Measurements from ENCODE around the gene ATG7. TPM values are rescaled to one million over a fixed set of nuclear protein-coding genes. Genes with fewer than 3 reads are reported as not detected.

The ATG7 gene
- total RNA-seq, 1 donor from 2014 or later = 51.7 TPM

- peaks cover 11% of the 10 kb centered on the region for H3K4me1 Mint-ChIP-seq
- ATAC-seq (ENCODE audit: low read depth) (no peak), DNase-seq (no peak)
- no peak overlapping the region for H3K4me3 Mint-ChIP-seq
- TF ChIP-seq, protein P1, sequence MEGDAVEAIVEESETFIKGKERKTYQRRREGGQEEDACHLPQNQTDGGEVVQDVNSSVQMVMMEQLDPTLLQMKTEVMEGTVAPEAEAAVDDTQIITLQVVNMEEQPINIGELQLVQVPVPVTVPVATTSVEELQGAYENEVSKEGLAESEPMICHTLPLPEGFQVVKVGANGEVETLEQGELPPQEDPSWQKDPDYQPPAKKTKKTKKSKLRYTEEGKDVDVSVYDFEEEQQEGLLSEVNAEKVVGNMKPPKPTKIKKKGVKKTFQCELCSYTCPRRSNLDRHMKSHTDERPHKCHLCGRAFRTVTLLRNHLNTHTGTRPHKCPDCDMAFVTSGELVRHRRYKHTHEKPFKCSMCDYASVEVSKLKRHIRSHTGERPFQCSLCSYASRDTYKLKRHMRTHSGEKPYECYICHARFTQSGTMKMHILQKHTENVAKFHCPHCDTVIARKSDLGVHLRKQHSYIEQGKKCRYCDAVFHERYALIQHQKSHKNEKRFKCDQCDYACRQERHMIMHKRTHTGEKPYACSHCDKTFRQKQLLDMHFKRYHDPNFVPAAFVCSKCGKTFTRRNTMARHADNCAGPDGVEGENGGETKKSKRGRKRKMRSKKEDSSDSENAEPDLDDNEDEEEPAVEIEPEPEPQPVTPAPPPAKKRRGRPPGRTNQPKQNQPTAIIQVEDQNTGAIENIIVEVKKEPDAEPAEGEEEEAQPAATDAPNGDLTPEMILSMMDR (IDR thresholded peaks at IDR 0.05) = no peak
- CTCF ChIA-PET = no interaction called here
- H3K27ac Mint-ChIP-seq = peak overlapping the region; percentile 50
- no peaks in the 10 kb centered on the region for H3K9me3 Mint-ChIP-seq
- intact Hi-C loops (cut with micrococcal nuclease) = loop anchor here (2.0 to 5.0 kb wide), 2 partner anchors 17 to 33 kb away; partner anchors contain the start of gene ATG7
- H3K27me3 Mint-ChIP-seq = no peaks in the 10 kb centered on the region
- H3K36me3 Mint-ChIP-seq (ENCODE audit: low read depth) = peaks cover 77% of the 10 kb centered on the region
- POLR2A ChIA-PET = interaction anchor here (1.8 to 2.3 kb wide), 2 partner anchors 17 to 33 kb away, joined by 6 to 12 read pairs; partner anchors contain the start of gene ATG7
Observed at GRCh38 chr3:11305509-11305908, 33.3 kb downstream of the ATG7 start.

DNA sequence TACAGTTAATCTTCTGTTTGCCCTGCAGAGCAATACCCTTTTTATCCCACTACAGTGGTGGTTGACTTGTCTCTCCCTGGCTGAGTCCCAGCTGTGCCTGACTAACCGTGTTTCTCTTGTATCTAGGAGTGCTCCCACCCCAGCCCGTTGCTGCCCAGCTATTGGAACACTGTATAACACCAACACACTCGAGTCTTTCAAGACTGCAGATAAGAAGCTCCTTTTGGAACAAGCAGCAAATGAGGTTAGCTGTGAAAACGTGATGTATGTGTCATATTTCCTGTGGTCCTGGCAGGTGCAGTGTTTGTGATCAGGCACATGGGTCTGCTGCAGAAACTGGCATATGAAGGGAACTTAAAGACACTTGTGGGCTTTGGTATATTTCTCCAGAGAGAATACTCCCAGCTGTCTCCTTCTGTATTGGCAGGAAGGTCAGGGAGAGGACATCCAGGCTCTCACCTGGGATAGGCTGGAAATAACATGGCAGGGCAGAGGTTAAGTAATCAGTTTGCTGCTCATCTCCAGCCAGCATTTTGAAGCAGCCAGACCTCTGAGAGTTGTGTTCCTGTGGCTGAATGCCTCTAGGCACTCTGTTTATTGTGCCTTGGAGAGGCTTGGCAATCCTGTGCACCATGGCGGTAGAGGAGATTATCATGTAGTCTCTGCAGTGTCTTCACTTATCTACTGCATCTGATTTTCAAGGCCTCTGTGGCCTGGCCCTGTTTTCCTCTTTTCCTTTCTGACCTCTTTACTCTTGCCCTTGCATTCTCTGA is 34.8 kb downstream of the ATG7 start:
- no peaks in the 10 kb centered on the region for H3K9me3 Mint-ChIP-seq
- H3K36me3 Mint-ChIP-seq (ENCODE audit: low read depth) = peaks cover 73% of the 10 kb centered on the region
- TF ChIP-seq, protein P1 (IDR thresholded peaks at IDR 0.05) = no peak
- peaks cover 11% of the 10 kb centered on the region for H3K4me1 Mint-ChIP-seq
- no peak overlapping the region for H3K4me3 Mint-ChIP-seq
- no peaks in the 10 kb centered on the region for H3K27me3 Mint-ChIP-seq
- DNase-seq (no peak), ATAC-seq (ENCODE audit: low read depth) (peak; percentile 28)
- no peak overlapping the region for H3K27ac Mint-ChIP-seq
- CTCF ChIA-PET = interaction anchor here (0.8 kb wide), 1 partner anchor 29 kb away, joined by 4 read pairs; no protein-coding TSS in a partner anchor
- intact Hi-C loops (cut with micrococcal nuclease) = loop anchor here (5.0 kb wide), 1 partner anchor 35 kb away; the partner anchor contains the start of gene ATG7
- POLR2A ChIA-PET = interaction anchor here (0.6 to 2.3 kb wide), 4 partner anchors 10 to 39 kb away, joined by 3 to 12 read pairs (median 6); partner anchors contain the start of gene ATG7

GRCh38 chr3:11307830-11308432 is 35.7 kb downstream of the ATG7 start:
- ChIA-PET POLR2A (no interaction called here), CTCF (no interaction called here)
- H3K9me3 Mint-ChIP-seq = no peaks in the 10 kb centered on the region
- DNase-seq = no peak
- TF ChIP-seq, protein P1 (IDR thresholded peaks at IDR 0.05) = no peak
- no peak overlapping the region for H3K27ac Mint-ChIP-seq
- H3K4me3 Mint-ChIP-seq = no peak overlapping the region
- peaks cover 11% of the 10 kb centered on the region for H3K4me1 Mint-ChIP-seq
- H3K27me3 Mint-ChIP-seq = no peaks in the 10 kb centered on the region
- intact Hi-C loops (cut with micrococcal nuclease) = loop anchor here (5.0 kb wide), 1 partner anchor 36 kb away; the partner anchor contains the start of gene ATG7
- ATAC-seq (ENCODE audit: low read depth) = no peak
- peaks cover 68% of the 10 kb centered on the region for H3K36me3 Mint-ChIP-seq (ENCODE audit: low read depth)

GRCh38 chr3:11310258-11310657 is 38.1 kb downstream of the ATG7 start:
- H3K36me3 Mint-ChIP-seq (ENCODE audit: low read depth) = peaks cover 70% of the 10 kb centered on the region
- DNase-seq = no peak

More at GRCh38 chr3:11310258-11310657, 38.1 kb downstream of the ATG7 start:
- intact Hi-C loops (cut with micrococcal nuclease) = no loop called here
- ATAC-seq (ENCODE audit: low read depth) = no peak
- ChIA-PET POLR2A (no interaction called here), CTCF (no interaction called here)
- peaks cover 10% of the 10 kb centered on the region for H3K4me1 Mint-ChIP-seq
- TF ChIP-seq, protein P1 (IDR thresholded peaks at IDR 0.05) = no peak
- no peaks in the 10 kb centered on the region for H3K27me3 Mint-ChIP-seq
- no peak overlapping the region for H3K4me3 Mint-ChIP-seq
- no peak overlapping the region for H3K27ac Mint-ChIP-seq
- H3K9me3 Mint-ChIP-seq = no peaks in the 10 kb centered on the region

Data from activated B cell treated with CpG ODN at 0.5 μM for 24 hours (primary cell).